Heart right ventricle (tissue), 16 donors: ENCODE measurements around the gene PHACTR3. TPM values are rescaled to one million over a fixed set of nuclear protein-coding genes. Genes with fewer than 3 reads are reported as not detected.

ENCODE experiments used
- ATAC-seq, 8 donors: fragments of 200-7000 bp; cut with Tn5 transposase; one replicate each; pipeline ENCODE4 v1.9.1; 2020; ENCODE audit warnings: mild to moderate bottlenecking in 8 of 8, moderate library complexity in 8 of 8, moderate number of reproducible peaks in 1 of 8
- DNase-seq, 2 donors: peaks; one replicate each; pipeline ENCODE4 v3.0.0-alpha.2; 2020
- H3K27ac ChIP-seq, 10 donors: fragments of 200-600 bp; sonication (generic) in 2 of 10; one replicate each; pipeline versions ENCODE4 v1.5.0 to v1.8.0; 2020 to 2022; ENCODE audit warnings: mild to moderate bottlenecking in 3 of 10
- H3K27me3 ChIP-seq, 7 donors: fragments of 200-600 bp; one replicate each; pipeline ENCODE4 v1.8.0; 2021 to 2022; ENCODE audit warnings: mild to moderate bottlenecking in 2 of 7
- H3K36me3 ChIP-seq, 9 donors: fragments of 200-600 bp; sonication (generic) in 1 of 9; one replicate each; pipeline versions ENCODE4 v1.5.0 to v1.8.0; 2020 to 2022; ENCODE audit warnings: mild to moderate bottlenecking in 2 of 9
- H3K4me1 ChIP-seq, 9 donors: fragments of 200-600 bp; sonication (generic) in 1 of 9; one replicate each; pipeline versions ENCODE4 v1.5.0 to v1.8.0; 2020 to 2022; ENCODE audit warnings: mild to moderate bottlenecking in 4 of 9
- H3K4me3 ChIP-seq, 10 donors: fragments of 200-600 bp; sonication (generic) in 2 of 10; one replicate each; pipeline versions ENCODE4 v1.5.0 to v1.8.0; 2020 to 2022; ENCODE audit warnings: mild to moderate bottlenecking in 7 of 10, moderate library complexity in 2 of 10
- H3K9me3 ChIP-seq, 11 donors: fragments of 200-600 bp in 10 of 11; sonication (generic) in 2 of 11; one replicate each; pipeline versions ENCODE4 v1.5.0 to v1.8.0; 2013 to 2022; ENCODE audit warnings: mild to moderate bottlenecking in 2 of 11, control low read depth in 1 of 11, moderate library complexity in 1 of 11
- WGBS, 2 donors: extraction: QIAGEN DNeasy Blood & Tissue Kit; methylation state at CpG; one replicate each; pipeline ENCODE4 v1.1.7; 2013; ENCODE audit warnings: inconsistent platforms in 1 of 2; 5-methylcytosine and 5-hydroxymethylcytosine counted together
- intact Hi-C, 10 donors: fragments of 100-400 bp; cut with DNase I; formaldehyde crosslinking; loops; one replicate each; pipeline versions ENCODE4 v1.11.1 to v1.14.2; 2022
- polyA plus RNA-seq, 2 donors: library from polyadenylated mRNA; stranded (reverse); fragments of 200-250 nt; gene quantifications; one replicate each; pipeline ENCODE4 v1.2.3, GENCODE V29; 2013
- total RNA-seq, 10 donors: library from RNA; stranded (reverse); fragmentation: NEBNext Ultra II Directional in 3 of 10; extraction: Animal tissue kit (Norgen Biotek cat#: 25700) in 3 of 10; gene quantifications; one replicate each; pipeline versions ENCODE4 v1.2.1 to v1.2.4, GENCODE V29; 2021 to 2023
- TF ChIP-seq, protein P1 (sequence below), 9 donors: fragments of 200-600 bp; sonication (generic) in 2 of 9; IDR thresholded peaks; one replicate each; pipeline versions ENCODE4 v1.5.0 to v1.8.0; 2021 to 2022; ENCODE audit warnings: antibody characterized with exemption in 9 of 9, mild to moderate bottlenecking in 5 of 9, moderate library complexity in 1 of 9
- donor health status: Arrhythmogenic right ventricular cardiomyopathy.
- donor health status: ischemic (EF 13 %, LVEDD 7.1; RV severe dilation, severe dysfunction).
- donor health status: healthy with polysubstance abuse.
- donor health status: DM: no; HTN: yes; CAD: no.
- donor health status: DM: no; HTN: no; CAD: no.
- donor health status: ischemic (EF 25% LVEDD 6.9; RV normal size, moderate dysfunction).
- donor health status: ischemic (EF 25% LVEDD 5.7; RV mildly dilated, moderate dysfunction).
- donor health status: healthy.
- donor health status: DM: yes; HTN: yes; CAD: no.
- donor health status: Ischemic cardiomyopathy.
- donor health status: ischemic (EF 35%, LVEDD 5.7; RV mildly dilated, moderate dysfunction).
- donor health status: nonischemic (EF 11% LVEDD 7.7; RV severe dilation, severe dysfunction).
- donor health status: DM: yes; HTN: yes; CAD: no.
- donor health status: PGD.
- donor health status: ischemic (EF 29% LVEDD 5.4; RV normal size, mild dysfunction).
- donor health status: nonischemic (EF 23%, LVEDD 6.1; RV moderate dilation, normal function).

Gene PHACTR3
- total and polyA plus RNA-seq, 12 donors = 0.51 to 24.1 (median 3.7) TPM

DNA sequence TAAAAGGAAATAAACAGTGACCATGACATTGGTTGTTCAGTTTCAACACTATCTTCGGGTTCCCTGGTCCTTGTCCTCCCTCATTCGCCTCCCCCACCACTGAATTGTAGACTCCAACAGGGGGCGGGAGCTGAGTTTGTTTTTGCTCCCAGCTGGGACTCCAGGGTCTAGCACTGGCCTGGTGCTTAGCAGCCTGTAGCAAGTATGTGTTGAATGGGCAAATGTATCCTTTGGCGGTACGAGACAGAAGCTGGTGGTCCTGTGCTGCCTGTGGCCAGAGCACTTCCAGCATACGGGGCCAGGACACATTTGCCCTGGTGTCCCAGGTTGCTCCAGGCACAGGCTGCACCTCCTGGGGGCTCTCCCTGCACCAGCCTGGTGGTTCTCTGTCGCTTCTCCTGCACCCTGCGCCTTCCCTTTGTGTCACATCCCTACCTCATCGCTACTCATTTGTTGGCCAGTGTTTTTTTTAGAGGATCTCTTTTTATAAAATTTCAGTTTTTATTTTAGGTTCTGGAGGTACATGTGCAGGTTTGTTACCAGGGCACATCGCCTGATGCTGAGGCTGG is 40.1 kb downstream of the PHACTR3 start:
- 89 to 92% methylated on average over 10 of the region's 10 CpGs for WGBS, 2 donors
- no peak overlapping the region for H3K4me3 ChIP-seq
- DNase-seq = no peak
- no peaks in the 10 kb centered on the region for H3K9me3 ChIP-seq
- peaks cover 0 to 8% (median 0%) of the 10 kb centered on the region in 7 donors for H3K27me3 ChIP-seq
- peaks cover 0 to 10% (median 0%) of the 10 kb centered on the region in 9 donors for H3K4me1 ChIP-seq
- H3K27ac ChIP-seq = no peak overlapping the region
- no peaks in the 10 kb centered on the region for H3K36me3 ChIP-seq
- TF ChIP-seq, protein P1, sequence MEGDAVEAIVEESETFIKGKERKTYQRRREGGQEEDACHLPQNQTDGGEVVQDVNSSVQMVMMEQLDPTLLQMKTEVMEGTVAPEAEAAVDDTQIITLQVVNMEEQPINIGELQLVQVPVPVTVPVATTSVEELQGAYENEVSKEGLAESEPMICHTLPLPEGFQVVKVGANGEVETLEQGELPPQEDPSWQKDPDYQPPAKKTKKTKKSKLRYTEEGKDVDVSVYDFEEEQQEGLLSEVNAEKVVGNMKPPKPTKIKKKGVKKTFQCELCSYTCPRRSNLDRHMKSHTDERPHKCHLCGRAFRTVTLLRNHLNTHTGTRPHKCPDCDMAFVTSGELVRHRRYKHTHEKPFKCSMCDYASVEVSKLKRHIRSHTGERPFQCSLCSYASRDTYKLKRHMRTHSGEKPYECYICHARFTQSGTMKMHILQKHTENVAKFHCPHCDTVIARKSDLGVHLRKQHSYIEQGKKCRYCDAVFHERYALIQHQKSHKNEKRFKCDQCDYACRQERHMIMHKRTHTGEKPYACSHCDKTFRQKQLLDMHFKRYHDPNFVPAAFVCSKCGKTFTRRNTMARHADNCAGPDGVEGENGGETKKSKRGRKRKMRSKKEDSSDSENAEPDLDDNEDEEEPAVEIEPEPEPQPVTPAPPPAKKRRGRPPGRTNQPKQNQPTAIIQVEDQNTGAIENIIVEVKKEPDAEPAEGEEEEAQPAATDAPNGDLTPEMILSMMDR (IDR thresholded peaks at IDR 0.05) = no peak
- intact Hi-C loops = no loop called here
- no peak for ATAC-seq

DNA sequence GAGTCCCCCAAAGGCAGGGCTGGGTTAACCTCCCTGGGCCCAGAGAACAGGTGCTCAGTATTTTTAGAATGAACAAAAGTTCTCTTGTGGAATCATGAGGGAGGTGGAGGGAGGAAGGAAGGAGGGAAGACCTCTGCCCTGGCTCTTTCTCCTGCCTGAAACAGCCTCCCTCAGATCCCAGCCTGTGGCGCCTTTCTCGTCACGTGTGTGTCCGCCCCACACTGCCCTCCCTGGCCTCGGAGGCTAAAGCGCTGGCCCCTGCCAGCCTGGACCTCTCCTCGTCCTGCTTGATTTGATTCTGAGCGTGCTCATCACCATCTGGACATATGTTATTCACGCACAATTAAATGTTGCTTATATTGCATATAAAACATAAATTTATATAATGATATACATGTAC is 40.9 kb downstream of the PHACTR3 start:
- 77 to 83% methylated on average over 9 of the region's 9 CpGs for WGBS, 2 donors
- intact Hi-C loops = no loop called here
- Histone ChIP-seq H3K4me3 (no peak overlapping the region), H3K36me3 (no peaks in the 10 kb centered on the region), H3K4me1 (peaks cover 0 to 10% (median 0%) of the 10 kb centered on the region in 9 donors), H3K9me3 (no peaks in the 10 kb centered on the region), H3K27ac (no peak overlapping the region), H3K27me3 (peaks cover 0 to 8% (median 0%) of the 10 kb centered on the region in 7 donors)
- DNase-seq (no peak), ATAC-seq (peak in 1 of 8 donors; percentile 35)
- TF ChIP-seq, protein P1 (IDR thresholded peaks at IDR 0.05) = no peak

DNA sequence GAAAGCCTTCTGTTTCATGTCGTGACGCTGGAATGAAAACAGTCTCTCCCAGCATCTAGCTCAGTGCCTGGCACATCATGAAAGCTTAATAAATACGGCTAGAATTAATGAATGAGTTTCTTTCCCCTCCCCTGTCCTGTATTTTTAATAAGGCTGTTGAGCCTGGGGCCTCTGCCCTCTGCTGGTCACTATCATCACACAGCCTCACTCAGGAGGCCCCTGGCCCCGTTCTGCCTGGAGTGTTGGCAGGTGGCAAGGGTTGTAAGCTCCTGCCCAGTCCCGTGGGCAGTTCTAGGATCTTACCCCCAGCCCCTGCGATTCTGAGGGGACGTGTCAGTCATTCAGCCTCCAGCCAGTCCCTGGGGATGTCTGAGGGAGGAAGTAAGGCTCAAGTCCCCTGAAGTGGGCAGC is 41.4 kb downstream of the PHACTR3 start:
- peak in 4 of 8 donors; percentile 23 to 67 (median 37) for ATAC-seq
- 60 to 62% methylated on average over 7 of the region's 7 CpGs for WGBS, 2 donors

DNA sequence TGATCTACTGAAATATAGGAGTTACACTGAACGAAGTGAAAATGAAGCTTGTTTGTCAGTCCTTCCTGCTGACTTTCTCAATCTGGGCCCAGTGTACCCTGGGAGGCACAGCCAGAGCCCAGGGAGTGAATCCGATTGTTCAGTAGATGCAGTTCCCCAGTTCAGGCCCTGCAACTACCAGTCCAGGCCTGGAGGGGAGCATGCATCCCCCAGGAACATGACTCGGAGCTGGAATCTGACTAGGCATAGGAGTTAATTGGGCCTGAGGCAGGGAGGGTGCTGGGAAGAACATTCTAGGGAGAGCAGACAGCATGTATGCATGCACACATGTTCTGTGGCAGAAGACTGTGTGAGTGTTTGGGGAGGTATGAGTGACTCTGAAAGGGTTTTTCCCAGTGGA is 42.1 kb downstream of the PHACTR3 start:
- H3K9me3 ChIP-seq = no peaks in the 10 kb centered on the region
- H3K27me3 ChIP-seq = peaks cover 0 to 8% (median 0%) of the 10 kb centered on the region in 7 donors
- ATAC-seq (no peak), DNase-seq (no peak)
- 76 to 82% methylated on average over 3 of the region's 3 CpGs for WGBS, 2 donors
- intact Hi-C loops = no loop called here
- TF ChIP-seq, protein P1 (IDR thresholded peaks at IDR 0.05) = no peak
- H3K4me1 ChIP-seq = peaks cover 0 to 10% (median 0%) of the 10 kb centered on the region in 9 donors
- H3K36me3 ChIP-seq = no peaks in the 10 kb centered on the region
- no peak overlapping the region for H3K4me3 ChIP-seq
- H3K27ac ChIP-seq = no peak overlapping the region

More for the DNA sequence above, 41.4 kb downstream of the PHACTR3 start:
- H3K4me1 ChIP-seq = peaks cover 0 to 10% (median 0%) of the 10 kb centered on the region in 9 donors
- H3K9me3 ChIP-seq = no peaks in the 10 kb centered on the region
- intact Hi-C loops = no loop called here
- DNase-seq = no peak
- peaks cover 0 to 8% (median 0%) of the 10 kb centered on the region in 7 donors for H3K27me3 ChIP-seq
- TF ChIP-seq, protein P1 (IDR thresholded peaks at IDR 0.05) = peak in 8 of 9 donors; percentile 13 to 44 (median 34)
- H3K27ac ChIP-seq = no peak overlapping the region
- no peak overlapping the region for H3K4me3 ChIP-seq
- no peaks in the 10 kb centered on the region for H3K36me3 ChIP-seq
